Medulla oblongata (tissue), 1 donor: ENCODE data around the gene TBXAS1.

ENCODE experiments used
- DNase-seq: peaks from one replicate; pipeline ENCODE4 v3.0.0-alpha.2; 2015; ENCODE audit errors: extremely low spot score

The TBXAS1 gene

DNA sequence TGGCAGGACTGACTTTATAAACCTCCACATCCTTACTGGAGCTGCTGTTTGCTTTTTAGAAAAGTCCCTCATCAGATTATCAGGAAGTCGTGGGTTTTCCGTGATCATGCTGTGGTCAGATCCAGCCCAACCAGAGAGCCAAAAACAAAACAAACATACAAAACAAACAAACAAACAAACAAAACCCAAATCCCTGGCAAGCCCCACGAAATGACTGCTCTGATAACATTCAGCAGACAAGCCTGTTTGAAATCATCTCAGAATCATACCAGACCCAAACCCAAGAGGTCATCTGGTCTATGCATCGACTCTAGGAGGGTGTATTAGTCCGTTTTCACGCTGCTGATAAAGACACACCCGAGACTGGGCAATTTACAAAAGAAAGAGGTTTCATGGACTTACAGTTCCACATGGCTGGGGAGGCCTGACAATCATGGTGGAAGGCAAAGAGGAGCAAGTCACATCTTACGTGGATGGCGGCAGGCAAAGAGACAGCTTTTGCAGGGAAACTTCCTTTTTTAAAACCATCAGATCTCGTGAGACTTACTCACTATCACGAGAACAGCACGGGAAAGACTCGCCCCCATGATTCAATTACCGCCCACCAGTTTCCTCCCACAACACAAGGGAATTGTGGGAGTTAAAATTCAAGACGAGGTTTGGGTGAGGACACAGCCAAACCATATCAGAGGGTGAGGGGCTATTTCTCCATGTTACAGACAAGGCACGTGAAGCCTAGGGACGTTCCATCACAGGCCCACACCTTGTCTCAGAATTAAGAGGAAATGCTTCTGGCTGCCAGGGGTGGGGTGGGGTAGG is 148.0 kb downstream of the TBXAS1 start:
- no peak for DNase-seq

- DNase-seq: no peak
Measured at GRCh38 chr7:139981511-139981895, 152.4 kb downstream of the TBXAS1 start.

DNA sequence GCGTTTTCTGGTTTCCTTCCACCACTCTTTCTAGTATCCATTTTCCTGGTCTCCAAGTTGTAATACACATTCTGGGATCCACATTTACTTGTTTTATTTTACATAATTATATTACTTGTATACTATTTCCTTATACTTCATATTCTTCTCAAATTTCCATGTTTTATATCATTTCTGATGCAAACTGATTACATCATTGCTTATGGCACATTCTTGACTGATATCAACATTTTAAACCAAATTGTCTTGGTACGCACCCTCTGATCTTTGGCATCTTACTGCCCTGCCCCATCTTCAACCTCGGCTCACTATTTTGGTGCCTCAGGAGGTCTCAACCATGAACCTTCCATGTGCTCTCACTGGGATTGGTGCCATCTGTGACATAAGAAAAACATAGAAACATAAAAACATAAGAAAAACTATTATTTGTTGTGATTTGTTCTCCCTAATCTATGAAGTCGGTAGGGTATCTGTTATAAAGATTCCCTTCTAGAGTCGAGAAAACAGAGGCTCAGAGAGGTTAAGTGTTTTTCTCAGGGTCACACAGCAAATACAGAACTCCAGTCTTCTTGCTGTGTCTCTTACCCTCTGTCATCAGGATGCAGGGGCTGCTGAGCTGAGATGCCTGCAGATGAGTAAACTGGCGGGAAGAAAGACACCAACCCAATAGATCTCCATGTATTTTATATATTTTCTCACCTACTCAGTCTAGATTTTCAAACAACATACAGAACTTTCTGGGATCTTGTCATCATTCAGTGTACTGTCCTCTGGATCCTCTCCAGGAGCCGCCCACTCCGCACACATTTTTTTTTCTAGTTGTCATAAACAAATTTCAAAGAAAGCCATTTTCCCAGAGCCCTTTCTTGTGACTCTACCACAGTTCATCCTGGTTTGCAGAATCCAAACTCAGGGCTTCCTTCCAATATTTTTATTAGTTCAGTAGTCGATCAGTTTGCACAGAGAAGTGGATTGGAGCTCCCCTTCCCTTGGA is 154.2 kb downstream of the TBXAS1 start:
- no peak for DNase-seq

DNA sequence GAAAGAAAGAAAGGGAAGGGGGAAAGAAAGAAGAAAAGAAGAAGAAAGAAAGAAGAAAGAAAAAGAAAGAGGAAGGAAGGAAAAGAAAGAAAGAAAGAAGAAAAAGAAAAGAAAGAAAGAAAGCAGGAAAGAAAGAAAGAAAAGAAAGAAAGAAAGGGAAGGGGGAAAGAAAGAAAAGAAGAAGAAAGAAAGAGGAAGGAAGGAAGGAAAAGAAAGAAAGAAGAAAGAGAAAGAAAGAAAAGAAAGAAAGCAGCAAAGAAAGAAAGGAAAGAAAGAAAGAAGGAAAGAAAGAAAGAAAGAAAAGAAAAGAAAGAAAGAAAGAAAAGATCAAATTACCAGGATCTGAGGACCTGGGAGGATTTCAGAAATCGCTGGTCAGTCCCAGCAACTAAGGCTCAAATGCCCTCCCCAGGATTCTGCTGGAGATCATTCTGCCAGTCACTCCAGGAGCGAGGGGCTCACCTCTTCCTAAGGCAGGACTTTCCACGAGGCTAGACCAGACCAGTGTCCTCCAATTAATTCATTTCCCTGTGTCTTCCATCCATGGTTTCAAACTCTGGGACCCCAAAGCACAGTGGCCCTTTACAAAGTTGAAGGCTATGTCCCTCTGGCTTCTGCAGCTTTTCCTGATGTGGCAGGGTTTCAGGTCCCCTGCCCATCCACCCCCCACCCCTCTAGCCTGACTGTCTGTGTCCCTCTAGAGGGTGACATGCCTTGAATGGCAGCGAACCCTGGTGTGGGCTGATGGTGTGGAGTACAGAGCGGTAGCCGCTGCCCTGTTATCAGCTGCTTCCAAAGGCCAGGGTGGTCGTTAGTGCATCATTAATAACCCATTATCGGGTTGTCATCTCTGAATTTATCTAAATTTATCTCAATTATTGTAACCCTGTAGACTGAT is 155.8 kb downstream of the TBXAS1 start:
- DNase-seq: no peak

DNA sequence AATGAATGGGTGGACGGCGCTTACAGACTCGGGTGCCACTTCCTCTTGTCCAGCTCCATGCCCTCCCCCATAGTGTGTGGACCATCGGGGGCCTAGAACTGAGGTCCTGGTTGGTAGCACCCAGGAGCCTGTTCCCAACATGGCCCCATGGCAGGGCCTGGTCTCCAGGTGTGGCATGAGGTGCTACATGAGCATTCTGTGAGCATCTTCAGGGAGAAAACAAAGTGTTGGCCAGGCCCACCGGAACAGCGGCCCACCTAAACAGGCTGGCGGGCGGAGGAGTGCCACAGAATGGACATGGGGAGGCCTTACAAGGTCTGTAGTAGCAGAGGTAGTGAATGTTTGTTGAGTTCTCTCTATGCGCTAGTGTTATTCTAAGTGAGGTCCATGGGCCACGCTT is 156.7 kb downstream of the TBXAS1 start:
- DNase-seq: no peak

DNA sequence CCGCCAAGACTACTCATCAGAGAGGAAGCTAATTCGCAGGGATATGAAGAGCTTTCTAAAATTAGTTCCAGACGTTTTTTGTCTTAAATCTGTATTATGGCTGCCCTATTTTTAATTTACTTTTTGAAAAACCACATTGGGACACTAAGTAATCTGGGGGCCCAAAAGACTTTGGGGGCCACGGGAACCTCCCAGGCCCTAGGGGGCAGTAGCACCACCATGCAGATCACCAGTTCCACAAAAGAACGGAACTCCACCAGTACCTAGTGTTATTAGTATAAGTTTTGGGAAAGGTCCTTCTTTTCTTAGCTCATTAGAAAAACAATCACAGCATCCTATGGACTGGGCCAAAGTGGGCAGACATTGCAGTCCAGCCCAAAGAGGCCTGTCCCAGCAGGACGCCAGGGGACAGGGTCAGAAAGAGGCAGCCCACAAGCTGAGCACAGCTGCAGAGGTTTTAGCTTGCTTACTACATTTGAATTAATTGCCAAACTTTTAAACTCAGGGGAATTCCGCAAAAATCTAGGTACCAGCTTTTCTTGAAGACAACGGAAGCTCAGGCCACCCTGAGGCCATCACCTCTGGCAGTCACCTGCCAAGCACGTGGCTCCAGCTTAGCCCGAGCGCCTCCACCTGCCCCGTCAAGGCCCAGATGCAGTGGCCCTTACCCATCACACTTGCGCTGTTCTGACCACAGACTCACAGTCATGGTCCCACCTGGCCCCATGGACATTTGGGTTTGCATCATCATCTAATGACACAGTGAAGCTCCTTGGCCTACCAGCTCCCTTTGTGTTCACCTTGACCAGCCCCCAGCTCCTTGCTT is 158.8 kb downstream of the TBXAS1 start:
- DNase-seq: no peak

DNA sequence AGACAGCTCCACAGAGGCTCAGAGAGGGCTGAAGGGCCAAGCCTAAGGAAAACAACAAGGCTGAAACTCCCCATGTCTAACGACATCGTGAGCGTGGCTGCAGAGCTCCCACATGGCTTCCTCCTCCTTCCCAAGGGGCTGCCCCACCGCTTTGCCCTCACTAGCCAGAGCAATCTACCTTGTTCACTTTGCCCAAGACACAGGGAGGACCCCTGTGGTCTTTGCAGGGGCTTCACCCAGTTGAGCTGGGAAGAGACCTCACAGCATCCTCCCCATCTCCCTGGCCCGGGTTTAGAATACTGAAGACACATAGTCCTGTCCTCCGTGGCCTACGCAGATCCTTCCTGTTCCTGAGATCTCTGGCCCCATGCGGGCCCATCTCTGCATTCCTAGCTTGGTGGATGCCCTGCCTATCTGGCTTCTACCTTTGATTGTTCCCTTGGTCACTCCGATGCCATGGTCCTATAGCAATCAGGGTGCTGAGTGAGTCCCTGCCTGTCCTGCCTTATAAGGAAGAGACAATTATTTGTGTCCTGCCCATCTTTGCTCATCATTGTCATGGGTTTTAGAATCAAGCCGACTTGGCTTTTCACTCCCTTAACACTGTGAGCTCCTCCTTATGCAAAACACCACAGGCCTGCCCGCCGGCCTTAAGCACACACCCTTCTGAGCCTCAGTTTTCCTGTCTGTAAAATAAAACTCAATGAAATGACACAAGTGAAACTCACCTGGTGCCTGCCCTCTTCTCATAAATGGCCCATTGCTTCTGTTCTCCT is 160.5 kb downstream of the TBXAS1 start:
- no peak for DNase-seq

DNA sequence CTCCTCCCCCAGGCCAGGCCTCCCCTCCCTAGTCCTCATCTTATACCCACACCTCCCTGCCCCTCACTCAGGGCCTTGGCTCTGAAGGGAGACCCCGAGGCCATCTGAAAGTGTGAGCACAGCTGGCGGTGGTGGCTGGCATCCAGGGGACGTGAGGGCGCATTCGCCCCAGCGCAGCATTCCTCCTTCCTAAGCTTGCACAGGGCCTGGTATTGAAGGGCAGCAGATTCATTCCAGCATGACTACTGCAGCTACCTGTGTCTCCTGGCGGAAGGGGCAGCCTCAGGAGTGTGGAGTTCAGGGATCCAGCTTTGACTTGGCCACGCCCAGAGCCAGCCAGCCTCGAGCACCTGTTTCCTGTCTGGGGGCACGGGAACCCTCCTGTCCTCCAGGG is 161.1 kb downstream of the TBXAS1 start:
- DNase-seq: no peak

DNA sequence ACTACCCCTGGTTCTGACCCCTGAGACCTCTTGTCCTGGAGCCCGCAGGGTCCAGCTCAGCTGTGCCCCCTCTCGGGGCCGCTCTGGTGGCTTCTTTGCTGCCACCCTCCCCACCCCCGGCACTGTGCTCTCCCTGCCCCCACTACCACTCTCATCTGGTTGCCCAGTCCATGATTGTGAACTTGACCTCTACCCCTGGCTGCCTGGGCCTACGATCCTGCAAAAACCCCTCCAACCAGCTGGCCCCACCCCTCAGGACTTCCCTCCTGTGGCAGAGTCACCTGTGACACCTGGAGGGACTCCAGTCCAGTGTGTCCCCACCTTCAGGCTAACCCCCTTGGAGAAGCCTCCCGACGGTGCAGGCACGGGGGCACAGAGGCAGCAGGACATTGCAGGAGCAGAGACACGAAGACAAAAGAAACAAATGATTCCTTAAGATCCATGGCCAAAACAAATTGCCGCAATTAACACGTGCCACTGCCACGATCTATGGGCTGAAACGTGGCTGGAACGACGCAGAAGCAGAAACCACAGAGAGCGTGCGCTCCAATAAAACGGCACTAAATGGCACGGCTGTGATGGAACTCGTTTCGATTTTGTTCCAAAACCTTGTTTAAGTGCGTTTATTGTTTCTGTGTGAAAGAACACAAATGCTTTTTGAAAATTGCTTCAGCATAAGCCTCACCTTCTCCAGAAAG is 161.7 kb downstream of the TBXAS1 start:
- DNase-seq: no peak

GRCh38 chr7:139991269-139991666 is 162.2 kb downstream of the TBXAS1 start:
- DNase-seq: no peak

- no peak for DNase-seq
Measured at GRCh38 chr7:139991911-139992310, 162.8 kb downstream of the TBXAS1 start.

DNA sequence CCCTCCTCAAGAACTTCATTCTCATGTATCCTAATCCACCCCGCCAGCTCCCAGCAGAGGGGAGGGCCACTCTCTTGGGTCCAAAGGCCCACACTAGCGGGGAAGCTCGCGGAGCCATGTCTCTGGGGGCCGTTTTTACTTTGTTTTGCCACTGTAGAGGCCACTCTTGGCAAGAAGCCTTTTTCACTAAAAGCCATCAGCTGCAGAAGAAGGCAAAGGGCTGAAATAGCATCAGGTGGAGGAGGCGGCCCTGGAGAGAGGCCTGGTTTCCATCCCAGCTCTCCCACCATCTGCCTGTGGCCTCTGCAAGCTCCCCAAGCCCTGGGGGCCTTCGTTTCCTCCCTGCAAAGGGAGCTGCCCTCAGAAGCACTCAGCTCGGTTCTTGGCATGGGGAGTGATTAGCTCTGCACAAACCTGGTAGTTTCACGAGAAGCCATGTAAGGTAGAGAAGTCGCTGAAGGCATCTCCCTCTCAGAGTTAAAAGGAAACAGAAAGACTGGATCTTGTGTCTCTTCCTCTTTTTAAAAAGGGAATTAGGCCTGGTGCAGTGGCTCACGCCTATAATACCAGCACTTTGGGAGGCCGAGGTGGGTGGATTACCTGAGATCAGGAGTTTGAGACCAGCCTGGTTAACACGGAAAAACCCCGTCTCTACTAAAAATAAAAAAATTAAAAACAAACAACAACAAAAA is 163.4 kb downstream of the TBXAS1 start:
- no peak for DNase-seq

GRCh38 chr7:139993169-139993568 is 164.1 kb downstream of the TBXAS1 start:
- DNase-seq: no peak

GRCh38 chr7:139993592-139993991 is 164.5 kb downstream of the TBXAS1 start:
- DNase-seq: no peak

- peak; percentile 67 for DNase-seq
Measured at GRCh38 chr7:139994356-139994755, 165.3 kb downstream of the TBXAS1 start.

DNA sequence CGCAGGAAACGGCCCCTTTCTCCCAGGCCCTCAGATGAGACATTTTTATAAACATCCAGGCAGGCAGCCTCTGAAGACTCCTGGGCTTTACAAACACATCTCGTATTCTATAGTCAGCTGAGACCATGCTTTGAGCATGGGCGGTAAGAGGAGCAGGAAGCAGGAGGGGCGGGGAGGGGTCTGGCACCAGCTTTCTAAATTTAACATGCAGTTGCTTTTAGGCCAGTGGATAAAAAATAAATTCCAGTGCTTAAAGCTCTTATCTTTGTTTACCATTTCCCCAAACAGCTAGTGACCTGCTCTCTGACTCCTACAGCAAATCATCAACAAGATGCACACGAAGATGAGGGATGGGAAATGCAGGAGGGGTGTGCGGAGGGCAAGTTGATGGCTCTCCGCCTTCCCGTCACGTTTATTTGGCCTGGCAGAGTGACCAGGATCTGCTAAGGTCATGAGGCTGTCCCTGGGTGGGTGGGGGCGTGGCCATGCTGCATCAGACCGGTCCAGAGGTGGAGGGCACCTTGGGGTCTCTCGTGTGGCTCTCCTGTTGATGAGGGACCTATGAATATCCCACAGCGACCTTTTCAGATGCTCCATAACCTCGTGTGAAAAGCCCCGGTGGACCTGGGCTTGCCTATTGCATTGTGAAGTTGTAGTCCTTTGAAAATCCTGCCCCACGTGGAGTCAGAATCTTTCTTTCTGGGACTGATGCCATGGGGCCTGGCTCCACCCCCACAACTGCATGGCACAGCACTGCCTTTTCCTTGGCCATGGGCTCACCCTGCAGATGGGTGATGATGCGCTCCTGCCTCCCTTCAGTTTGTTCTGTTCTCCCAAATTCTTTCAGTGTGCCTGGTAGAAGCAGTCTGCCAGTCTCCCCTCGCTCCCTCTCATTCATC is 166.2 kb downstream of the TBXAS1 start:
- DNase-seq: peak; percentile 82

DNA sequence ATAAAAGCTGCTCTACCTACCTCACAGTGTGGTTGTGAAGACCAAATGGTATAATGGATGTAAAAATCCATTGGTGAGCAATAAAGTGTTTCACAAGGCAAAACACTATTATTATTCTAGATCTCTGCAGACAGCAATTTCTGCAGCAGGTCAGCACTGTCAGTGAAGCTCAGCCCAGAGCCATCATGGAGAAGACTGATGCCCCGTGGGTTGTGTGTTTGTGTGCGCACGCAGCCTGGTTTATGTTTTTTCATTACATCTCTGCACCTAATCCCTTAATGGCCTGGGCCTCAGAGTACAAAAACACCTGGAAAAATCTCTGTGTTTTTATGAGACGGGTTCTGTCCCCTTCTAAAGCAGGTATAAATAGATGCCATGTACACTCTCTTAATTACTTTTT is 169.5 kb downstream of the TBXAS1 start:
- DNase-seq: no peak

- DNase-seq: no peak
Measured at GRCh38 chr7:139999516-139999915, 170.5 kb downstream of the TBXAS1 start.
